ENCODE measurements around the gene ACOT7.

ACOT7 gene

DNA sequence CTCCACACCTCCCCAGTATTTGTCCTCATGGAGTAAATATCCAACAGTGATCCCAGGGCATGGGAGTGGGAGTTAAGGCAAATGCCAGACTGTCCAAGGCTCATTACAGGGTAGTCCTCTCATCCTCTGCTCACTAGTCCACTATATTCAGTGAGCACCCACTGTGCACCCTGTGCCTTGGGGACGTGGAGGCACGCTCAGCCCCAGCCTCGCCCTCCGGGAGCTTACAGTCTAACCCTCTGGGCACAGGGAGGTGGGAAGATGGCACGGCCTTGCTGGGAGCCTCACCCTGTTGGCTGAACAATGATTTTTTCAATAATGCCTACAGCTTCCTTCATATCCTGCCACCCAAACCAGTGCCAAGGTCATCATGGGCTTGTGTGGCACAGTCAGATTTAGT lies 23.3 kb upstream of the ACOT7 start:
- in situ Hi-C loops (cut with HindIII; ENCODE audit: low sequenced_read_pairs): no loop called here
- no peak for DNase-seq (ENCODE audit: low read depth, low spot score)
- no peak overlapping the region for H3K4me3 ChIP-seq (ENCODE audit: low read depth, low read length)
- TF ChIP-seq, protein P1, sequence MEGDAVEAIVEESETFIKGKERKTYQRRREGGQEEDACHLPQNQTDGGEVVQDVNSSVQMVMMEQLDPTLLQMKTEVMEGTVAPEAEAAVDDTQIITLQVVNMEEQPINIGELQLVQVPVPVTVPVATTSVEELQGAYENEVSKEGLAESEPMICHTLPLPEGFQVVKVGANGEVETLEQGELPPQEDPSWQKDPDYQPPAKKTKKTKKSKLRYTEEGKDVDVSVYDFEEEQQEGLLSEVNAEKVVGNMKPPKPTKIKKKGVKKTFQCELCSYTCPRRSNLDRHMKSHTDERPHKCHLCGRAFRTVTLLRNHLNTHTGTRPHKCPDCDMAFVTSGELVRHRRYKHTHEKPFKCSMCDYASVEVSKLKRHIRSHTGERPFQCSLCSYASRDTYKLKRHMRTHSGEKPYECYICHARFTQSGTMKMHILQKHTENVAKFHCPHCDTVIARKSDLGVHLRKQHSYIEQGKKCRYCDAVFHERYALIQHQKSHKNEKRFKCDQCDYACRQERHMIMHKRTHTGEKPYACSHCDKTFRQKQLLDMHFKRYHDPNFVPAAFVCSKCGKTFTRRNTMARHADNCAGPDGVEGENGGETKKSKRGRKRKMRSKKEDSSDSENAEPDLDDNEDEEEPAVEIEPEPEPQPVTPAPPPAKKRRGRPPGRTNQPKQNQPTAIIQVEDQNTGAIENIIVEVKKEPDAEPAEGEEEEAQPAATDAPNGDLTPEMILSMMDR (IDR thresholded peaks at IDR 0.05; ENCODE audit: low read depth, low read length): no peak

DNA sequence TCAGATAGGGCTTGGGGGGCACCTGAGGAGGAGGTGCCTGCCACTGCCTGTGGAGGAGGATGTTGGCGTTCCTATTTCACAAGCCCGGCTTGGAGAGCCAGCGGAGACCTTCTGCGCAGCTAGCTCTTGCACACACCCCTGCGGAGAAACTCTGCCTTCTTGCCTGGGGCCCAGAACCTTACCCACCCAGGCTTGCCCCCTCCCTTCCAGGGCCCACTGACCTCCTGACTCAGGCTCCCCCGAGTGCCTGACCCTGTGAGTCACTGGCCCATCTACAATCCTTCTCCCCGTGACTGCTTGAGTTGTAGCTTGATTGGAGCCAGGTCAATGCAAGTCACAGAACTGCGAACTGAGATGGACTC lies 22.7 kb upstream of the ACOT7 start:
- no peak overlapping the region for H3K4me3 ChIP-seq (ENCODE audit: low read depth, low read length)
- DNase-seq (ENCODE audit: low read depth, low spot score): no peak
- in situ Hi-C loops (cut with HindIII; ENCODE audit: low sequenced_read_pairs): no loop called here
- TF ChIP-seq, protein P1 (IDR thresholded peaks at IDR 0.05; ENCODE audit: low read depth, low read length): no peak

DNA sequence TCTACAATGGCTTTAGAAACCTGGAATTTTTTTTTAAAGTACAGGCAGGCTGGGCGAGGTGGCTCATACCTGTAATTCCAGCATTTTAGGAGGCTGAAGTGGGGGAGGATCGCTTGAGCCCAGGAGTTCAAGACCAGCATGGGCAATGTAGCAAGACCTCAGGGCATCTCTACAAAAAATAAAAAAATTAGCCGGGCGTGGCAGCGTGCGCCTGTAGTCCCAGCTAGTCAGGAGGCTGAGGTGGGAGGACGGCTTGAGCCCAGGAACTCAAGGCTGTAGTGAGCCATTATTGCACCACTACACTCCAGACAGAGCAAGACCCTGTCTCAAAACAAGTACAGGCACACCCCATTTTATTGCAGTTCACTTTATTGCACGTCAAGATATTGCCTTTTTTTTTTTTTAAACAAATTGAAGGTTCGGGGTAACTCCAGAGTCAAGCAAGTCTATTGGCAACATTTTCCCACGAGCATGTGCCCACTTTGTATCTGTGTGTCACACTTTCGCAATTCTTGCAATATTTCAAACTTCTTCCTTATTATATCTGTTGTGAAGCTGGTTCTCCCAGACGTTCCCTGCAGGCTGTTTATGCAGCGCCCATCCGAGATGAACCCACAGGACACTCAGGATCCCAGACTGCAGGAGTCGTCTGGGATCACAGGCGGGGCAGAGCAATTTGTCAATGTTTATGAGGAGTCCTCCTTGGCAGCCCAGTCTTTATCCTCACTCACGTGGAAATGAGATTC lies 21.5 kb upstream of the ACOT7 start:
- TF ChIP-seq, protein P1 (IDR thresholded peaks at IDR 0.05; ENCODE audit: low read depth, low read length): no peak
- in situ Hi-C loops (cut with HindIII; ENCODE audit: low sequenced_read_pairs): no loop called here
- DNase-seq (ENCODE audit: low read depth, low spot score): no peak
- no peak overlapping the region for H3K4me3 ChIP-seq (ENCODE audit: low read depth, low read length)

DNA sequence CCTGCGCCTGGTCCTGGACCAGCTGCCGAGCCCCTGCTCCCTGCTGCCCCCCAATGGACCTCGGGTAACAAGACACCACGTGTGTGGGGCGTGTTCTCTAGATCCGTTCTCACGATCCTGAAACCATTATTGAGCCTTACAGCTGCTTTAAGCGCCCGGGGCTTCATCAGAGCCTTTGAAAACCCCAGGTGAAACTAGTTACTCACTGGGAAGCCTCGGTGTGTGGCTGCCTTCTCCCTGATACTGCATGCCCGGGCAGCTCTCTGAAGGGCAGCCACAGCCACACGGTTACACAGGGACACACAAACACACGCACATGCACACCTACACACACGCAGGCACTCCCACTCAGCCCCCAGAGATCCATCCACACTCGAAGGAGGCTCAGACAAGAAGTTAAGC lies 20.9 kb upstream of the ACOT7 start:
- in situ Hi-C loops (cut with HindIII; ENCODE audit: low sequenced_read_pairs): no loop called here
- no peak overlapping the region for H3K4me3 ChIP-seq (ENCODE audit: low read depth, low read length)
- DNase-seq (ENCODE audit: low read depth, low spot score): peak; percentile 44
- TF ChIP-seq, protein P1 (IDR thresholded peaks at IDR 0.05; ENCODE audit: low read depth, low read length): peak; percentile 66

DNA sequence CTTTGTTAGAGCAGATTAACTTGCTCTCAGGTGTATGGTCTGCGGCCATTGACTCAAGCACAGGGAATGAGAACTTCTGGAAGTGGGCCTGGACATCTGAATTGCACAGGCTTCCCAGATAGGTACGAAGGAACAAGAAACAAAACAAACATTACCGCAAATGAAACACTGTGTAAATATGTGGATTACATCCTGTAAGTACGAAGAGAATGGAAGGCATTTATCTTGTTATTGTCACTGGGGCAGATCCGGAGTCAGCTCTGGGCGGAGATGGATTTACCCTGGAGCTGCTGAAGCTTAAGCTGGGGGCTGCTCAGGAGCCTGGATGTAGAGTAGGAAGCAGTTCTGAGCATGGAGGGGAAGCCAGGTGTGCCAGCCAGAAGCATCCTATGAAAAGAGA lies 19.3 kb upstream of the ACOT7 start:
- no peak overlapping the region for H3K4me3 ChIP-seq (ENCODE audit: low read depth, low read length)
- TF ChIP-seq, protein P1 (IDR thresholded peaks at IDR 0.05; ENCODE audit: low read depth, low read length): no peak
- no peak for DNase-seq (ENCODE audit: low read depth, low spot score)
- in situ Hi-C loops (cut with HindIII; ENCODE audit: low sequenced_read_pairs): no loop called here

DNA sequence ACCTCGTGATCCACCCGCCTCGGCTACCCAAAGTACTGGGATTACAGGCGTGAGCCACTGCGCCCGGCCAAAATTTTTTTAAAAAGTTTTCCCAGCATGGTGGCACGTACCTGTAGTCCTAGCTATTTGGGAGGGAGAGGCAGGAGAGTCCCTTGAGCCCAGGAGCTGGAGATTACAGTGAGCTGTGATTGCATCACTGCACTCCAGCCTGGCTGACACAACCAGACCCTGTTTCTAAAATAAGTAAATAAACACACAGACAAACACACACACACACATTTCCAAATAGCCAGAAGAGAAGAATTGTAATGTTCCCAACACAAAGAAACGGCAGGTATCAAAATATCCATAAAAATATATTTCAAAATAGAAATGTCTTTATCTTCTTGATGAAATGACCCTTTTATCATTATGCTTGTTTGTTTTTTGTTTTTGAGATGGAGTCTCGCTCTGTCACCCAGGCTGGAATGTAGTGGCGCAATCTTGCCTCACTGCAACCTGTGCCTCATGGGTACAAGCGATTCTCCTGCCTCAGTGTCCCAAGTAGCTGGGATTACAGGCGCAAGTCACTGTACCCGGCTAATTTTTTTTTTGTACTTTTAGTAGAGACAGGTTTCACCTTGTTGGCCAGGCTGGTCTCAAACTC lies 16.8 kb upstream of the ACOT7 start:
- in situ Hi-C loops (cut with HindIII; ENCODE audit: low sequenced_read_pairs): no loop called here
- TF ChIP-seq, protein P1 (IDR thresholded peaks at IDR 0.05; ENCODE audit: low read depth, low read length): no peak
- no peak for DNase-seq (ENCODE audit: low read depth, low spot score)
- H3K4me3 ChIP-seq (ENCODE audit: low read depth, low read length): no peak overlapping the region

Measured in astrocyte of the spinal cord (primary cell).